SK-N-MC (cell line): ENCODE measurements around the gene CAPN11.

Source experiments
- EZH2 ChIP-seq: fragments of 200-600 bp; sonication (generic); IDR thresholded peaks from one replicate; pipeline ENCODE4 v1.6.1; 2017; ENCODE audit warnings: antibody characterized with exemption
- POLR2AphosphoS5 ChIP-seq: IDR thresholded peaks from 2 replicates; pipeline ENCODE4 v1.6.1; 2012; ENCODE audit warnings: mild to moderate bottlenecking, low read depth, low read length, borderline replicate concordance

DNA sequence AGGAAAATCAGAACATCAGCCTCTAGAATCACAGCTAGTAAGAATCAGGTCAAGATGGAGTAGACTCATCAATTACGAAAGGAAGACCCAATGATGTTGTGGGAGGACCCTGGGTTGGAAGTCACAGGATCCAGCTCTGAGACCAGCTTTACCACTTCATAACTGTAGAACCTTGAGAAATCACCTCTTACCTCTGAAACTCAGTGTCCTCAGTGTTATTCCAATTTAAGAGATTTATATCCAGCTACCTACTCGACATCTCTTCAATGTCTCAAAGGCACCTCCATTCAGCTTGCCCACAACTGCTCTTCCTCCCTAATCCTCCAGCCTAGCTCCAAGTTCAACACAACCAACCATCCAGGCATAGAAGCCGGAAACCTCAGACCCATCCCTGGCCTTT lies 47.7 kb upstream of the CAPN11 start:
- TF ChIP-seq EZH2: no peak
- no peak for TF ChIP-seq POLR2AphosphoS5
